ENCODE results near the gene ZBTB49.

Gene ZBTB49

GRCh38 chr4:4284827-4285618, 5.0 kb upstream of the ZBTB49 start:
- no peak for FAIRE-seq

GRCh38 chr4:4288098-4288497, 2.0 kb upstream of the ZBTB49 start:
- no peak for FAIRE-seq

- no peak for FAIRE-seq
Observed at GRCh38 chr4:4289055-4289454, 996 bp upstream of the ZBTB49 start.

- FAIRE-seq = no peak
Observed at GRCh38 chr4:4289597-4289940, 482 bp upstream of the ZBTB49 start.

- FAIRE-seq = no peak
Observed at GRCh38 chr4:4293279-4293678, 3.2 kb downstream of the ZBTB49 start.

GRCh38 chr4:4296283-4296846, 6.3 kb downstream of the ZBTB49 start:
- no peak for FAIRE-seq

- FAIRE-seq = no peak
Observed at GRCh38 chr4:4299006-4299405, 9.0 kb downstream of the ZBTB49 start.

GRCh38 chr4:4302001-4302400, 11.9 kb downstream of the ZBTB49 start:
- no peak for FAIRE-seq

GRCh38 chr4:4302416-4302815, 12.4 kb downstream of the ZBTB49 start:
- no peak for FAIRE-seq

- FAIRE-seq = no peak
Observed at GRCh38 chr4:4306920-4307319, 16.9 kb downstream of the ZBTB49 start.

GRCh38 chr4:4308800-4309441, 18.9 kb downstream of the ZBTB49 start:
- FAIRE-seq = no peak

- FAIRE-seq = no peak
Observed at GRCh38 chr4:4311193-4311592, 21.1 kb downstream of the ZBTB49 start.

- no peak for FAIRE-seq
Observed at GRCh38 chr4:4315461-4316149, 25.6 kb downstream of the ZBTB49 start.

GRCh38 chr4:4316150-4316495, 26.1 kb downstream of the ZBTB49 start:
- FAIRE-seq = no peak

- FAIRE-seq = no peak
Observed at GRCh38 chr4:4317496-4318232, 27.6 kb downstream of the ZBTB49 start.

- no peak for FAIRE-seq
Observed at GRCh38 chr4:4320528-4320927, 30.5 kb downstream of the ZBTB49 start.

GRCh38 chr4:4320951-4321714, 31.1 kb downstream of the ZBTB49 start:
- no peak for FAIRE-seq

- FAIRE-seq = no peak
Observed at GRCh38 chr4:4321951-4322688, 32.1 kb downstream of the ZBTB49 start.

- FAIRE-seq = no peak
Observed at GRCh38 chr4:4323705-4324534, 33.9 kb downstream of the ZBTB49 start.

- FAIRE-seq = no peak
Observed at GRCh38 chr4:4325321-4325720, 35.3 kb downstream of the ZBTB49 start.

- no peak for FAIRE-seq
Observed at GRCh38 chr4:4326166-4326565, 36.1 kb downstream of the ZBTB49 start.

Data from islet of Langerhans (tissue), 1 donor.